Measurements from ENCODE around the gene FOXD4L3. TPM values are rescaled to one million over a fixed set of nuclear protein-coding genes. Genes with fewer than 3 reads are reported as not detected.
"Not testable (repeated sequence)": the region's sequence is repeated elsewhere in the genome, so short reads cannot be mapped to it uniquely, and the experiment has no call there.

The FOXD4L3 gene
- under 1 TPM in 1 of 3 donors, not detected in 2; 0.07 TPM for polyA plus RNA-seq (ENCODE audit: insufficient read length in 3 of 3)
- long read RNA-seq, donor 1 = 0 reads
- long read RNA-seq, donor 2 = 0 reads
- long read RNA-seq, donor 3 = 0 reads
- long read RNA-seq, donor 4 = 0 reads
- long read RNA-seq, donor 5 = 0 reads
- long read RNA-seq, donor 6 = 0 reads
- long read RNA-seq, donor 7 = 0 reads
- long read RNA-seq, donor 8, partial matches to known transcripts = 0 of 2 reads
- long read RNA-seq, donor 8, other reads (novel, unspliced or antisense) = 0 of 2 reads
- long read RNA-seq, donor 9 = 0 reads
- long read RNA-seq, donor 10 = 0 reads
- long read RNA-seq, donor 11, partial matches to known transcripts = 0 of 1 reads
- long read RNA-seq, donor 11, other reads (novel, unspliced or antisense) = 0 of 1 reads
- long read RNA-seq, donor 12 = 0 reads
- long read RNA-seq, donor 13 = 0 reads
- long read RNA-seq, donor 14 = 0 reads
- long read RNA-seq, donor 15, partial matches to known transcripts = 0 of 1 reads
- long read RNA-seq, donor 15, other reads (novel, unspliced or antisense) = 0 of 1 reads
- long read RNA-seq, donor 16 = 0 reads

- not testable (repeated sequence) for DNase-seq (ENCODE audit: extremely low read depth in 1 of 11, low read depth in 9 of 11, low spot score in 4 of 11)
Observed at GRCh38 chr9:68302567-68302966, at the start of gene FOXD4L3. FOXD4L3 (plus strand) TSS chr9:68302867; CDS start chr9:68302952, 85 bp downstream.

- DNase-seq (ENCODE audit: extremely low read depth in 1 of 11, low read depth in 9 of 11, low spot score in 4 of 11) = not testable (repeated sequence)
Observed at GRCh38 chr9:68281041-68281440, 21.6 kb upstream of the FOXD4L3 start.

- DNase-seq (ENCODE audit: extremely low read depth in 1 of 11, low read depth in 9 of 11, low spot score in 4 of 11) = not testable (repeated sequence)
Observed at GRCh38 chr9:68303771-68304170, 1.1 kb downstream of the FOXD4L3 start.

GRCh38 chr9:68304212-68304611, 1.5 kb downstream of the FOXD4L3 start:
- not testable (repeated sequence) for DNase-seq (ENCODE audit: extremely low read depth in 1 of 11, low read depth in 9 of 11, low spot score in 4 of 11)

- DNase-seq (ENCODE audit: extremely low read depth in 1 of 11, low read depth in 9 of 11, low spot score in 4 of 11) = not testable (repeated sequence)
Observed at GRCh38 chr9:68304777-68305176, 2.1 kb downstream of the FOXD4L3 start.

GRCh38 chr9:68305680-68306285, 3.1 kb downstream of the FOXD4L3 start:
- DNase-seq (ENCODE audit: extremely low read depth in 1 of 11, low read depth in 9 of 11, low spot score in 4 of 11) = not testable (repeated sequence)

- not testable (repeated sequence) for DNase-seq (ENCODE audit: extremely low read depth in 1 of 11, low read depth in 9 of 11, low spot score in 4 of 11)
Observed at GRCh38 chr9:68306391-68306964, 3.8 kb downstream of the FOXD4L3 start.

GRCh38 chr9:68307127-68307526, 4.5 kb downstream of the FOXD4L3 start:
- DNase-seq (ENCODE audit: extremely low read depth in 1 of 11, low read depth in 9 of 11, low spot score in 4 of 11) = not testable (repeated sequence)

- not testable (repeated sequence) for DNase-seq (ENCODE audit: extremely low read depth in 1 of 11, low read depth in 9 of 11, low spot score in 4 of 11)
Observed at GRCh38 chr9:68307654-68308053, 5.0 kb downstream of the FOXD4L3 start.

- DNase-seq (ENCODE audit: extremely low read depth in 1 of 11, low read depth in 9 of 11, low spot score in 4 of 11) = not testable (repeated sequence)
Observed at GRCh38 chr9:68311208-68311607, 8.5 kb downstream of the FOXD4L3 start.

GRCh38 chr9:68318209-68318608, 15.5 kb downstream of the FOXD4L3 start:
- not testable (repeated sequence) for DNase-seq (ENCODE audit: extremely low read depth in 1 of 11, low read depth in 9 of 11, low spot score in 4 of 11)

GRCh38 chr9:68323749-68324148, 21.1 kb downstream of the FOXD4L3 start:
- DNase-seq (ENCODE audit: extremely low read depth in 1 of 11, low read depth in 9 of 11, low spot score in 4 of 11) = not testable (repeated sequence)

- not testable (repeated sequence) for DNase-seq (ENCODE audit: extremely low read depth in 1 of 11, low read depth in 9 of 11, low spot score in 4 of 11)
Observed at GRCh38 chr9:68324518-68324917, 21.9 kb downstream of the FOXD4L3 start.

GRCh38 chr9:68329106-68329505, 26.4 kb downstream of the FOXD4L3 start:
- DNase-seq (ENCODE audit: extremely low read depth in 1 of 11, low read depth in 9 of 11, low spot score in 4 of 11) = not testable (repeated sequence)

- DNase-seq (ENCODE audit: extremely low read depth in 1 of 11, low read depth in 9 of 11, low spot score in 4 of 11) = not testable (repeated sequence)
Observed at GRCh38 chr9:68330531-68331173, 28.0 kb downstream of the FOXD4L3 start.

- DNase-seq (ENCODE audit: extremely low read depth in 1 of 11, low read depth in 9 of 11, low spot score in 4 of 11) = not testable (repeated sequence)
Observed at GRCh38 chr9:68332122-68332521, 29.5 kb downstream of the FOXD4L3 start.

GRCh38 chr9:68335935-68336334, 33.3 kb downstream of the FOXD4L3 start:
- not testable (repeated sequence) for DNase-seq (ENCODE audit: extremely low read depth in 1 of 11, low read depth in 9 of 11, low spot score in 4 of 11)

GRCh38 chr9:68336639-68337339, 34.1 kb downstream of the FOXD4L3 start:
- not testable (repeated sequence) for DNase-seq (ENCODE audit: extremely low read depth in 1 of 11, low read depth in 9 of 11, low spot score in 4 of 11)
